ENCODE measurements around the gene AVPR2.

The AVPR2 gene

DNA sequence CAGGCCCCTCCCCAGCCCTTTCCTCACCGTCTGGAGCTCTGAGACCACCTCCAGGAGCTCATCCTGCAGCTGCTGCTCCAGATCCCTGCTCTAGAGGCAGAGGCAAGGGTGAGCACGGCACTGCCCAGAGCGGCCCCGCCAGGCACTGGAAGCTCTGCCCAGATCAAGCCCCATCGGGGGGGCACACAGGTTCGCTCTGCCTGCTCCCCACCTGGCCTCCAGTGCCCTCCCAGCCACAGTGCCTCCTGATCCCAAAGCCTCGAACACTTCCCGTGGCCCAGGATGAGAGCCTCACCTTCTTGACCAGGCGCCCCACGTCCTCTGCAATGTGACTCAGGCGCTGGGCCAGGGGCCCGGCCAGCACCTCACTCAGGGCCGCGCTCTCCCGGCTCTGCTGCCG is 16.6 kb downstream of the AVPR2 start:
- POLR2A ChIA-PET, result no interaction called here
- no peak overlapping the region for H3K4me3 ChIP-seq (ENCODE audit: low read depth, low read length)
- no peaks in the 10 kb centered on the region for H3K9me3 ChIP-seq (ENCODE audit: control insufficient read depth, insufficient read depth, low read depth, low read length)
- no peaks in the 10 kb centered on the region for H3K4me1 ChIP-seq (ENCODE audit: control insufficient read depth, insufficient read depth, low read length)
- no peaks in the 10 kb centered on the region for H3K36me3 ChIP-seq (ENCODE audit: control insufficient read depth in 2 of 2, insufficient read depth in 1 of 2, low read length in 2 of 2)
- no peak for TF ChIP-seq ZNF596 (tag by site-specific recombination; IDR thresholded peaks at IDR 0.05)
- TF ChIP-seq ZIC2 (tag by site-specific recombination; IDR thresholded peaks at IDR 0.05), result no peak
- TF ChIP-seq ZNF529 (tag by site-specific recombination; IDR thresholded peaks at IDR 0.05; ENCODE audit: insufficient replicate concordance), result no peak
- TF ChIP-seq, protein P1, sequence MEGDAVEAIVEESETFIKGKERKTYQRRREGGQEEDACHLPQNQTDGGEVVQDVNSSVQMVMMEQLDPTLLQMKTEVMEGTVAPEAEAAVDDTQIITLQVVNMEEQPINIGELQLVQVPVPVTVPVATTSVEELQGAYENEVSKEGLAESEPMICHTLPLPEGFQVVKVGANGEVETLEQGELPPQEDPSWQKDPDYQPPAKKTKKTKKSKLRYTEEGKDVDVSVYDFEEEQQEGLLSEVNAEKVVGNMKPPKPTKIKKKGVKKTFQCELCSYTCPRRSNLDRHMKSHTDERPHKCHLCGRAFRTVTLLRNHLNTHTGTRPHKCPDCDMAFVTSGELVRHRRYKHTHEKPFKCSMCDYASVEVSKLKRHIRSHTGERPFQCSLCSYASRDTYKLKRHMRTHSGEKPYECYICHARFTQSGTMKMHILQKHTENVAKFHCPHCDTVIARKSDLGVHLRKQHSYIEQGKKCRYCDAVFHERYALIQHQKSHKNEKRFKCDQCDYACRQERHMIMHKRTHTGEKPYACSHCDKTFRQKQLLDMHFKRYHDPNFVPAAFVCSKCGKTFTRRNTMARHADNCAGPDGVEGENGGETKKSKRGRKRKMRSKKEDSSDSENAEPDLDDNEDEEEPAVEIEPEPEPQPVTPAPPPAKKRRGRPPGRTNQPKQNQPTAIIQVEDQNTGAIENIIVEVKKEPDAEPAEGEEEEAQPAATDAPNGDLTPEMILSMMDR (tag by site-specific recombination; IDR thresholded peaks at IDR 0.05), result no peak
- TF ChIP-seq ZNF211 (tag by site-specific recombination; IDR thresholded peaks at IDR 0.05; ENCODE audit: low read depth), result no peak
- no peak for TF ChIP-seq ZNF660 (tag by site-specific recombination; IDR thresholded peaks at IDR 0.05)
- TF ChIP-seq ZNF214 (tag by site-specific recombination; IDR thresholded peaks at IDR 0.05; ENCODE audit: borderline replicate concordance), result no peak
- no peak for TF ChIP-seq KLF1 (tag by site-specific recombination; IDR thresholded peaks at IDR 0.05)
- TF ChIP-seq ZNF169 (tag by site-specific recombination; IDR thresholded peaks at IDR 0.05), result no peak
- no peak for TF ChIP-seq KLF9 (tag by site-specific recombination; IDR thresholded peaks at IDR 0.05; ENCODE audit: low read depth)
- TF ChIP-seq, protein P2, sequence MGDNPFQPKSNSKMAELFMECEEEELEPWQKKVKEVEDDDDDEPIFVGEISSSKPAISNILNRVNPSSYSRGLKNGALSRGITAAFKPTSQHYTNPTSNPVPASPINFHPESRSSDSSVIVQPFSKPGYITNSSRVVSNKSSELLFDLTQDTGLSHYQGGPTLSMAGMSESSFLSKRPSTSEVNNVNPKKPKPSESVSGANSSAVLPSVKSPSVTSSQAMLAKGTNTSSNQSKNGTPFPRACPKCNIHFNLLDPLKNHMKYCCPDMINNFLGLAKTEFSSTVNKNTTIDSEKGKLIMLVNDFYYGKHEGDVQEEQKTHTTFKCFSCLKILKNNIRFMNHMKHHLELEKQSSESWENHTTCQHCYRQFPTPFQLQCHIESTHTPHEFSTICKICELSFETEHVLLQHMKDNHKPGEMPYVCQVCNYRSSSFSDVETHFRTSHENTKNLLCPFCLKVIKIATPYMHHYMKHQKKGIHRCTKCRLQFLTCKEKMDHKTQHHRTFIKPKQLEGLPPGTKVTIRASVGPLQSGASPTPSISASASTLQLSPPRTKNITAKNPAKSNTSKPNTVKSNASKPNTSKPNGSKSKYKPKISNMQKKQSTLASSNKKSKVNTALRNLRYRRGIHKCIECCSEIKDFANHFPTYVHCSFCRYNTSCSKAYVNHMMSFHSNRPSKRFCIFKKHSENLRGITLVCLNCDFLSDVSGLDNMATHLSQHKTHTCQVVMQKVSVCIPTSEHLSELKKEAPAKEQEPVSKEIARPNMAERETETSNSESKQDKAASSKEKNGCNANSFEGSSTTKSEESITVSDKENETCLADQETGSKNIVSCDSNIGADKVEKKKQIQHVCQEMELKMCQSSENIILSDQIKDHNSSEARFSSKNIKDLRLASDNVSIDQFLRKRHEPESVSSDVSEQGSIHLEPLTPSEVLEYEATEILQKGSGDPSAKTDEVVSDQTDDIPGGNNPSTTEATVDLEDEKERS (tag by site-specific recombination; IDR thresholded peaks at IDR 0.05), result no peak
- TF ChIP-seq PRDM1 (tag by site-specific recombination; IDR thresholded peaks at IDR 0.05), result no peak
- TF ChIP-seq ZNF174 (tag by site-specific recombination; IDR thresholded peaks at IDR 0.05), result no peak
- TF ChIP-seq, protein P3, sequence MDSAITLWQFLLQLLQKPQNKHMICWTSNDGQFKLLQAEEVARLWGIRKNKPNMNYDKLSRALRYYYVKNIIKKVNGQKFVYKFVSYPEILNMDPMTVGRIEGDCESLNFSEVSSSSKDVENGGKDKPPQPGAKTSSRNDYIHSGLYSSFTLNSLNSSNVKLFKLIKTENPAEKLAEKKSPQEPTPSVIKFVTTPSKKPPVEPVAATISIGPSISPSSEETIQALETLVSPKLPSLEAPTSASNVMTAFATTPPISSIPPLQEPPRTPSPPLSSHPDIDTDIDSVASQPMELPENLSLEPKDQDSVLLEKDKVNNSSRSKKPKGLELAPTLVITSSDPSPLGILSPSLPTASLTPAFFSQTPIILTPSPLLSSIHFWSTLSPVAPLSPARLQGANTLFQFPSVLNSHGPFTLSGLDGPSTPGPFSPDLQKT (IDR thresholded peaks at IDR 0.05; ENCODE audit: borderline replicate concordance, low read depth, low read length), result no peak
- TF ChIP-seq ZNF768 (tag by site-specific recombination; IDR thresholded peaks at IDR 0.05), result no peak
- TF ChIP-seq, protein P4, sequence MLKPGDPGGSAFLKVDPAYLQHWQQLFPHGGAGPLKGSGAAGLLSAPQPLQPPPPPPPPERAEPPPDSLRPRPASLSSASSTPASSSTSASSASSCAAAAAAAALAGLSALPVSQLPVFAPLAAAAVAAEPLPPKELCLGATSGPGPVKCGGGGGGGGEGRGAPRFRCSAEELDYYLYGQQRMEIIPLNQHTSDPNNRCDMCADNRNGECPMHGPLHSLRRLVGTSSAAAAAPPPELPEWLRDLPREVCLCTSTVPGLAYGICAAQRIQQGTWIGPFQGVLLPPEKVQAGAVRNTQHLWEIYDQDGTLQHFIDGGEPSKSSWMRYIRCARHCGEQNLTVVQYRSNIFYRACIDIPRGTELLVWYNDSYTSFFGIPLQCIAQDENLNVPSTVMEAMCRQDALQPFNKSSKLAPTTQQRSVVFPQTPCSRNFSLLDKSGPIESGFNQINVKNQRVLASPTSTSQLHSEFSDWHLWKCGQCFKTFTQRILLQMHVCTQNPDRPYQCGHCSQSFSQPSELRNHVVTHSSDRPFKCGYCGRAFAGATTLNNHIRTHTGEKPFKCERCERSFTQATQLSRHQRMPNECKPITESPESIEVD (tag by site-specific recombination; IDR thresholded peaks at IDR 0.05), result no peak
- no peak for TF ChIP-seq MEIS1 (CRISPR knock-in tag; IDR thresholded peaks at IDR 0.05; ENCODE audit: borderline replicate concordance)
- H3K27ac ChIP-seq (ENCODE audit: extremely low read depth, low read depth, low read length), result no peak overlapping the region
- CTCF ChIA-PET, result interaction anchor here (0.6 to 9.1 kb wide), 5 partner anchors 10 to 312 kb away, joined by 3 to 168 read pairs (median 3); partner anchors contain the start of gene RENBP
